LoVo (cell line): Measurements from ENCODE around the gene CDH19.
"Not testable (repeated sequence)": the region's sequence is repeated elsewhere in the genome, so short reads cannot be mapped to it uniquely, and the experiment has no call there.

Experiments used
- DNase-seq: peaks from one replicate; pipeline ENCODE4 v3.0.0-alpha.2; 2016; ENCODE audit warnings: low spot score

The CDH19 gene

DNA sequence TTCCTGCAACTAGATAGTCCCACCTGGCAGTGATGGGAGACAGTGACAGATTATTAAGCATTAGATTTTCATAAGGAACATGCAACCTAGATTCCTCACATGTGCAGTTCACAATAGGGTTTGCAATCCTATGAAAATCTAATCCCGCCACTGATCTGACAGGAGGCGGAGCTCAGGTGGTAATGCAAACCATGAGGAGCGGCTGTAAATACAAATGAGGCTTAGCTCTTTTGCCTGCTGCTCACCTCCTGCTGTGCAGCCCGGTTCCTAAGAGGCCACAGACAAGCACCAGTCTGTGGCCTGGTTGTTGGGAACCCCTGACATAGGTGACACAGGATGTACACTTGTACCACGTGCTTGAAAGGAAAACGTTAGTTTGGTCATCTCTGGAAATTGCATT lies 41.6 kb downstream of the CDH19 start:
- DNase-seq, result no peak

DNA sequence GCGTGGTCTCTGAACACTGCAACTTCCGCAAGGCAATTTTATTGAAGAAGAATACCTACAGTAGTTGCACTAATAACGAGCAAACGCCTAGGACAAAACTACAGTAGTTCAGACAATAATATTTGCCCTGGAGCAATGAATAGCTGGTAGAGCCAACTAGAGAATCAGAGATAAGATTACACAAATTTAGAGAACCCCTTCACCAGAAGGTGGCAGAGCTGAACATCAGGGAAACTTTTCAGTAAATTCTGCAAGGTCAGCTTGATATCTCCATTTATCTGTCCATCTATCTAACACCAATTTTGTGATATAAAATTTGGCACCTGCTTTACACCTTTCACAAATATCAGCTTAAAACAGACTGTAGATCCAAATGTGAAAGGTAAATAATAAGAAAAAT lies 43.8 kb downstream of the CDH19 start:
- peak; percentile 45 for DNase-seq

DNA sequence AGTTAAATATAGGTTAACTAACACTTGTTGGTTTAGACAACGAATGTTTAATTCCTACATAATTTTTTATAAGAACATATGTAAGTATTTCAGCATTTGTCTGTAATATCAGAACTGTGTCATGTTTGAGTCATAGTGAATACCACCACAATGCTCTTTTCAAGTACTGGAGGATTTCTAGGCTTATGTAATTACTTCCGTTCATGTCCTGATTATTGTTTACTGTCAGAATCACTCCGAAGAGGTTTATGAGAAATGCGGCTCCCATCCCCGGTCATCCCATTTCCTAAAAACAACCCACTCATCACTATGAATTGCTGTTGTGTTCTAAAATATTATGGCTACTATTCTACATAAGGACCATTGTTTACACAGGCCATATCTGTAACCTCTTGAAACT lies 45.1 kb downstream of the CDH19 start:
- no peak for DNase-seq

DNA sequence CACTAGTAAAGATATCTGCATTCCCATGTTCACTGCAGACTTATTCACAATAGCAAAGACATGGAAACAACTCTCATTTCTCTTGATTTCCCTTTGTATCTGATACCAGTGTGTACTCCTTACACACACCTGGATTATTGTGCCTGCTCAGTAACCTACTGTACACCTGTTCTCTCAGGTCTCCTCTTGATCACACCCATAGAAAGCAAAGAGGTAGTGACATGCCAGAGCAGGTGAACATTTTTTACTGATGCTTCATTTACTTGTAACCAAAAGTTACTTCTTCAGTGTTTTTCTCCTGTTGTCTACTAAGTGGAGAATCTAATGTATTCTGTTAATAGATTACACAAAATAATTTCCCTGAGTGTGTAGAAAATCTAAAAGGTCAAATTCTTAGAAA lies 46.8 kb downstream of the CDH19 start:
- no peak for DNase-seq

DNA sequence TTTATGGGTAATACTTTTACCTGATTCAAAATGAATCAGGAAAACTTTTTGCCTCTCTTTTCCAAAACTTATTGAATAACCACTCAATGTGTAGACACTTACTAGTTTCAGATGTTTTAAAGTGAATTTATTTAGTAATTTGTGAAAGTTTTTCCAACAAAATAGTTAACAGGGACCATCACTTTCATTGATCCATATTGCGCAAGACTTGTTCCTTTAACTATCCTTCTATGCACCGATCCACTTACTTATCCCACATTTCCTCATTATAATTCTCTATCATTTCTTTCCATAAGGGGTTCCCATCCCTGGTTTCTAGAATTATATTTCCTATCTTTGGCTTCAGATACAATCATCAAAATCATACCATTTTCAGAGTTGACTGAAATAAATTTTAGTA lies 48.3 kb downstream of the CDH19 start:
- DNase-seq, result no peak

DNA sequence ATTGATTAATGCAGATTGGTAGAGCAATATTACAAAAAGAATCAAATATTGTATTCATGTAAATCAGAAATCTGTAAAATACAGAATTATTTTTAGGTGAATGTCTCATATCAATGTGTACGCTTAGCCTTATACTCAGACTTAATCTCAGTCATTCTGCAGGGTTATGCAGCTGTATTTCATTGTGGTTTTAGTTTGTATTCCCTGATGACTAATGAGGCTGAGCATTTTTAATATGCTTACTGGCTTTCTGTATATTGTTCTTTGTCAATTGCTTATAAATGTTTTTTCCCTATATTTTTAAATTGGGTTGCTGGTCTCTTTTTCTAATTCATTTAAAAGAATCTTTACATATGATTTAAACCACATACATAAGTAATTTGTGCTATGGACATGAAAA lies 50.1 kb downstream of the CDH19 start:
- no peak for DNase-seq

DNA sequence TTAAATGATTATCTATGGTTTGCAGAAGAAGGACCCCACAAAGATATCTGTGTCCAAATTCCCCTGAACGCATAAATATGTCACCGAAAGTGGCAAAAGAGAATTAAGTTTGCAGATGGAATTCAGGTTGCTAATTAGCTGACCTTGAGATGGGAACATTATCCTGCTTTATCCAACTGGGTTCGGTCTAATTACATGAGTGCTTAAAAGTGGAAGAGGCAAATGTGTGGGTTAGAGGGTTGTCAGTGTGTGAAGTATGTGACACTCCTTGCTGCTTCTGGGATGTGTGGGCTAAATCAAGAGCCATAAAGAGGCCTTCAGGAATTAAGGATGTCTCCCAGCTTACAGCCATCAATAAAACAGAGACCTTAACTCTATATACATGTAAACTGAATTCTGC lies 53.5 kb downstream of the CDH19 start:
- DNase-seq, result no peak

DNA sequence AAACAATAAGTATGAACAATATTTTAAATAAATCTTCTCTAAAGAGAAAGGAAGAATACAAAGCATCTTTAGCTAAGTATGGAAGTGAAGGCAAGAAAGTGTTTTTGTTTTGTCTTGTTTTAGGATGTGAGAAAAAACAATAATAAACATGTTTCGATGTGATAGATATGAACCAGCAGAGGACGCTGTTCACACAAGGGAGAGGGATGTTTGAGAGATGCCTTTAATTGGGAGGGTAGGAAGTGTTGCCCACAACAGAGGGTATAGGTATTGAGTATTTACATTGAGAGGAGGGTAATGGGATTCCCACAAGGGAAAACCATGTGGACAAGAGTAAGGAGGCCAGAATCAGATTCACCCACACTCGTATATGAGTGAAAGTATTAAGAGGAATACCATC lies 55.1 kb downstream of the CDH19 start:
- DNase-seq, result no peak

DNA sequence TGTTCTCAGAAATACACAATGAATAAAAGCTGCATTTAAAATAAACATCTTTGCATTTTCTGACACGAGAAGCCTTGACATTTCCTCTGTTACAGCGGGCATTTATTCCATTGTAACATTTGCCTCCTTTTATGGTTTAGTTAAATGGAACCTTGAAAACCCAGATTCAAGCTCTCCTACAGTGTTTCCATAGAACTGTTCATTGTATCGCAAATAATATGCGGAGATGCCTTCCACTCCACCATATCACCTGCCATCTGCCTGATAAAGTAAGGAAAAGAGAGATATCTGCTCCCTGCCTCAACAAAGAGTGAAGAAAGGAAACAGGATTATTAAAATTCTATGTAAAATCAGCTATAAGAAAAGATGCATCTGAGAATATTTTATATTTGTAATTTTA lies 69.8 kb downstream of the CDH19 start:
- no peak for DNase-seq

DNA sequence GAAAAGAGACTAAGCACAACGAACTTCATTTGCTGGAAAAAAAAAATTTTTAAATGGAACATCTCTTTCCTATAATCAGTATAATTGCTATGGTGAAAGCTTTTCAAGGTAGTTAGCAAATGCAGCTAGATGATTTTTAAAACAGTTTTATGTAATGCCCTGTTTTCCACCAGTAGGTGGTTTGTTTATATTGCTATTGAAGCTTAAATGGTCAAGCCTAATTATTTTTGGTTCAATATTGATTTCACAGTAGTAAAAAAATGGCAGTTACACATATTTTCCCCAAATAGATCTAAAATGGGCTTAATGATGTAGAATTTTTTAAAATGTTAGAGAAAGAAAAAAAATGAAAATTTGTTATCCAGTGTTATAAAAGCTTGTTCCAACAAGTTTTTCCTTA lies 70.2 kb downstream of the CDH19 start:
- DNase-seq, result no peak

DNA sequence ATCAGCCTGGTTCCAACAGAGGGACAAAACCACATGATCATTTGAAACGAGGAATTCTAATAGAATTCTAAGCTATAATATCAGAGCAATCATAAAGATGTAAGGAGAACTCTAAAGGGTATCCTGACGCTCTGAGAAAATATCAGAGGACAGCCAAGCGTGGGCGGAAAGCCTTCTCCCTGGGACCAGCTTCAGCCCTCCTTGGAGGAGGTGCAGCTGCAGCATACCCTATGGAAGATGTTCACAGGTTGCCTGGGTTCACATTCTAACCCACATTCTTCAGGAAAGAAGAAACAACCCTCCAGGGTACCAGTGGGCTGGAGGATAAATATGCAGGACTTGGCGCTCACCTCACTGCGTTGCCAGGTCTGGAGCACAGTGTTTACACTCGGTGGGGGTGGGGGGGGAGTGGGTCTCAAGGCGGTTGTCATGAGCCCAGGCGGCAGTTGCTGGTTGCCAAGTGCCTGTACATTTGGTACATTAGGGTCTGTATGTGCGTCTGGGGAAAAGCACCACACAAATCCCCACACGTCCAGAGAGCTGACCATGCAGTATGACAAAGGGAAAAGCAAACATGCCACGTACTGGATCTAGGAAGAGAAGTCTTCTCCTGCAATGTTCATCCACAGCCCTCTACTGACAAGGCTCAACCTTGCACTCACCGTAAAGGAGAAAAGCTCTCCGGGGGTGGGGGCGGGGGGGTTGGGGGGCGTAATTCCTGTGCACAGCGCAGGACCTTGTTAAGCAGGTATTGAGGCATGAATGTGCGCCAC lies 80.5 kb downstream of the CDH19 start:
- no peak for DNase-seq

DNA sequence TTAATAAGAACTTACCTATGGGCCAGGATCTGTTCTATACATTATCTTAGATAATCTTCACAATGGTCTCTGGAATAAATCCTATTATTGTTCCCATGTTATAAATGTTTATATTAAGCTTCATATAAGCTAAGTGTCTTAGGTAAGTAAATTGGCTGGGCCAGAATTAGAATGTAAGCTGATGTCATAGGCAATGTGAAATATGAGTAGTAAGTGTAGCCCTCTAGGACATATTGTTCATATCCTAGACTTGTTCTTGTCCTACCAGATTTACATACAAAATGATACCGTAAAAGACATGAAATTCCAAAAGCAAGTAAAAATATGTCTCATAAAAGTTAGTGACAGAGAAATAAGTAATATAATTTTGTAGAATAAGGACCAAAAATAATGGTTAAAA lies 89.9 kb downstream of the CDH19 start:
- DNase-seq, result no peak

DNA sequence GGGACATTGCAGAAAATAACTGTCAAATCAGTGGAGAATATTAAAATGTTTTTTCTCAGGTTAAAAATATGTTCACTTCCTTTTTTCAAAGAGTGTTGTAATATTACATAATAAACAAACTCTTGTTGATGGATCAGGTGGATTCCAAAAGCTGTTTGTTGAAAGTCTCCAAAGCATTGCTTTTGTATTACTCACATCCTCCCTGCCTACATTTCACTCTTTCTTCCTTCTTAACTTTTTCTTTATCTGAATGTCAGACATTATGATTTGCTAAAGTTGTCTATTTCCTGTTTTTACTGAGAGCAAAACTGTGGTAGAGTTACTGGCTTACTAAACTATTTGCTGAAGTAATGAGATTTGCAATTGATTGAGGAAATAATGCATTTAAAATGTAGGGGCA lies 92.1 kb downstream of the CDH19 start:
- DNase-seq, result peak; percentile 26

DNA sequence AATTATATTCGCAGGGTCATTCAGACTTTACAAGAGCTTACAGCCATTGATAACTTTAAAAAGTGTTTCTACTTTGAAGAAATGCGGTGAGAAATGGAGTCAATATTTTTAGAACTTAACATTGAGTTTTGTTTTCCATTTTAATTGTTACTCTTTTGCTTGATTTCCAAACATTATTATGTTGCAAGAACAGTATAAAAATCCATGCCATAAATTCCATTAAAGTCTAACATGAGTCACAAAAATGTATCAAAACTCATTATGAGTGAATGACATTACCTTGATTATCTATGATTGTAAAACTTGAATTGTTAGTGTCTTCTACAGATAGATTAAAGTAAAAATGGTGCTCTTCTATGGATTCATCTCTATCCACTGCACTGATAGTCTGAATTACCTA lies 92.6 kb downstream of the CDH19 start:
- DNase-seq, result no peak

DNA sequence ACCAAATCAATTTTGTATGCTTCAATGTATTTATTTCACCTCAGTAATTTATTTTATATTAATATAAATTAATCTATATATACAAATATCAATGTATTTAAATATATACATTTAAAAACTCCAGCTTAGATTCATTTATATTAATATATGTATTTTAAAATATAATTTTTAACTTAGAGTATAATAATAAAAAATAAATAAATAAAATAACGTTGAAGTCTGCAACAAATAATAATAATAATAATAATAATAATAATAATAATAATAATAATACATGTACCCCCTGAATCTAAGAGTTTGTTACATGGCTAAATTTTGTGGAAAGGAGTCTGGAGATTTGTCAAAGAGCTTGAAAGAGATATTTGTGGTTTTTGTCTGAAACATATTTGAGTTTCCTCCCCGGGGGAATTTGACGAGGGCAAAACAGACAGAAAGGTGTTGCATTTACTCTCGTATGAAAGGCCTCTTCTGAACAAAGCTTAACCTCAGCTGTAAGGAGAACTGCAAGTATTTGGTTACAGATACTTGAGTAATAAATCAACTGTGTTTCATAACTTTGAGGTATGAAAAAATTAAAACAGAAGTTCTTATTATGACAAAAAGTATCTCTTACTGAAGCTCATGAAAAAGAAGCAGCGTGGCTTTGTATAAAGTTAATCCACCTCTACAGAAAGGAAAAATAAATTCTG lies 93.4 kb downstream of the CDH19 start:
- no peak for DNase-seq

DNA sequence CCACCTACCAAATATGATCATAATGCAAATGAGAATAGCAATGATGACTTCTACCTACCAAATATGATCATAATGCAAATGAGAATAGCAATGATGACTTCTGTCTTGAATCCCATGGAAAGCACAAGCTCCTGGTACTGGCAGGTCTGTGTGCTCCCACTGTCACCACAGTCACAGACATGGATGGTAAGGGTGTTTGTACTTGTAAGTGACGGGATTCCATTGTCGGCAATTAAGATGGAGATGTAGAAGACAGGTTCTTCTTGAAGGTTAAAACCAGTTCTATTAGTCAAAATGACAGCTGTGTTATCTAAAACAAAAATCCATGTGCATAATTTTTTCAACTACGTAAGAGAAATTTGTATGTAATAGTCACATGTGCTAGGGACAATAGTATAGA lies 95.0 kb downstream of the CDH19 start:
- no peak for DNase-seq

DNA sequence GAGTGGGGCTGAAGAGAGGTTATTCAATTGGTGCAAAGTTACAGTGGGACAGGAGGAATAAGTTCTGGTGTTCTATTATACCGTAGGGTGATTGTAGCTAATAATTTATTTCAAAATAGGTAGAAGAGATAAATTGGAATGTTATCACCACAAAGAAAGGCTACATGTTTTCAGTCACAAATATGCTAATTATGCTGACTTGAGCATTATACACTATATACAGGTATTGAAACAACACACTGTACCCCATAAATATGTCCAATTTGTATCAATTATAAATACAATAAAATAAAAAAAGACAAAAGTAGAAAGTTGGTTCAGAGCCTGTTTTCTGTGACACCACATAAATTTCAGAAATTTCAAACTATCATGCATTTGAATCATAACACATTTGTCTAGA lies 97.7 kb downstream of the CDH19 start:
- no peak for DNase-seq

DNA sequence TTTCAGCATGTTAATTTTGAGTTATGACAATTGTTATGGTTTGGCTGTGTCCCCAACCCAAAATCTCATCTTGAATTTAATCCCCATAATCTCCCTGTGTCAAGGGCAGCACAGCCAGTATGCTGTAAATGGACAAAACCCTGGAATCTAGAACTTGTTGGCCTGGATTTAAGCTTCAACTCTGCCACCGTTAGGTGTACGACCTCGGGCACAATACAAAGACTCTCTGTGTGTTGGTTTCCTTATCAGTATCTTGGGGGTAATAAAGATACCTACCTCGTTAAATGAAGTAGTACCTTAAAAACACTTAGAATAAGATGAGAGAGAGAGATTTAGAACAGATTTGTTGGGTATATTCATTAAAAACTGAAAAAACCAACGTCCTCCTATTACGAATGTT lies 106.5 kb downstream of the CDH19 start:
- no peak for DNase-seq

DNA sequence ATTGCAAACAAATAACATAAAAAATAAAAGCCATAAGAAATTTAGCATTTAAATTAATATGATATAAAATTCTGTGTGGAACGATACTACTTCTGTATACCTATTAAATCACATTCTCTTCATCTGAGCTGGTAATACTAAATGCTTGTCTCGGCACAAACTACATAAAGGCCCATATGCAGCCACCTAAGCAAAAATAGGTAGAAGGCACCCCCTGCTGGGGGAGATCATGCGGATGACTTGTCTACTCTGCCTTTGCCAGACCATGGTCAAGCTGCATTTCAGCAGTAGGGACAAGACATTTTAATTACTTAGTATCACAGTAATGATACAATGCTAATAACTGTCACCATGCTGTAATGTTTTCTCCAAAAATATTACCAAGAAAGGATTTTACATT lies 108.0 kb downstream of the CDH19 start:
- DNase-seq, result peak; percentile 46

DNA sequence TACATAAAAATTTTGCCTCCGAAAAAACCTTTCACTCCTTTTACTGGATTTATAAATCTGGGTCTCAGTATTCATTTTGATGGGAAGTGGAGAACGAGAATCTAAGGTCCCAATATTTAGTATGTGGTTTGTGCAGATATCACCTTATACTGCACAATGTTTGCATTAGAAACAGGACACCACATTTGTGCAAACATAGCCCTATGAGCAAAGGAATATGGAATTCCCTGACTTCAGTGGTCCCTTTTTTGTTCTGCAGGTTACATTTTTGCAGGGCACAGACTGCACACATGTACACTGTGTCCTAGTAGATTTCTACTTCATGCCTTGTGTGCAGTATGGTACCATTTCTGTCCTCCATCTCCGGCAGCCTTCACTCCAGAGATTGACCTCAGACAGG lies 130.0 kb downstream of the CDH19 start:
- DNase-seq, result no peak

DNA sequence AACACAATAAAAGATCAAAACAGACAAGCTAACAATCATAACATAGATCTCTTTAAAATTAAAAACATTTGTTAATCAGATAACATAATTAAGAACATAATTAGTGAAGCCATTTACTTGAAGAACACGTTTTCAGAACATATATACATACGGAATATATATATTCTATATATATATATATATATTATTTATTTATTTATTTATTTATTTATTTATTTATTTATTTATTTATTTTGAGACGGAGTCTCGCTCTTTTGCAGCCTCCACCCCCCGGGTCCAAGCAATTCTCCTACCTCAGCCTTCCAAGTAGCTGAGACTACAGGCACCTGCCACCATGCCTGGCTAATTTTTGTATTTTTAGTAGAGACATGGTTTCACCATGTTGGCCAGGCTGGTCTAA lies 137.7 kb downstream of the CDH19 start:
- not testable (repeated sequence) for DNase-seq

DNA sequence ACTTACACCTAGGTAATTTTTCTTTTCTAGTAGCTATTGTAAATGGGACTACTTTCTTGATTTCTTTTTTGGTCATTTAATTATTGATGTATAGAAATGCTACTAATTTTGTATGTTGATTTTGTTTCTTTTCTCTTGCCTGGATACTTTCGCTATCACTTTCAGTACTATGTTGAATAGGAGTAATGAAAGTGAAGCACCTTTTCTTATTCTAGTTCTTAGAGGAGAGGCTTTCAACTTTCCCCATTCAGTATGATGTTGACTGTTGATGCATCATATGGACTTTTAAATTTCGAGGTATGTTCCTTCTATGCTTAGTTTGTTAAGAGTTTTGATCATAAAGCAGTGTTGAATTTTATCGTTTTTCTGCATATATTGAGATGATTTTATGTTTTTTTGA lies 142.5 kb downstream of the CDH19 start:
- no peak for DNase-seq

DNA sequence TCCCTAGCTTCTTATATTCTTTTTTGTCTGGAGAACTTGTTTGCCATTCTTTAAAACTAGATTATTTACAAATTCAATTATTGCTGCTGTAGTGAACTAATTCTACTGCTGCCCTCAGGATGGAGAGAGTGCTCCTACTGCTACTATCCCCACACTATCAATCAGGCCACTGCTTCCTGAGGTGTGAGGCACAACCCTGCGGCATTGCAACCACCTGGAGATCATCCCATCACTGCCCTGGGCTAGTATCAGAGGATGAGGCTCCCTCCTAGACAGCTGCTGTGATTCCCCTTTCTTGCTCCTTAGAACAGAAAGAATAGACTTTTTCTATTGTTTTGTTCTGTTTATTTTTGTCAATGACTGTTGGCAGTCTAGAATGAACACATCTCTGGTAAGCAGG lies 146.6 kb downstream of the CDH19 start:
- DNase-seq, result no peak
